ENCODE results near the gene BCL11B. TPM values are rescaled to one million over a fixed set of nuclear protein-coding genes. Genes with fewer than 3 reads are reported as not detected.

The BCL11B gene
- total and polyA plus RNA-seq, 2 experiments from 2014 or later, result 0.28 to 3.2 TPM

DNA sequence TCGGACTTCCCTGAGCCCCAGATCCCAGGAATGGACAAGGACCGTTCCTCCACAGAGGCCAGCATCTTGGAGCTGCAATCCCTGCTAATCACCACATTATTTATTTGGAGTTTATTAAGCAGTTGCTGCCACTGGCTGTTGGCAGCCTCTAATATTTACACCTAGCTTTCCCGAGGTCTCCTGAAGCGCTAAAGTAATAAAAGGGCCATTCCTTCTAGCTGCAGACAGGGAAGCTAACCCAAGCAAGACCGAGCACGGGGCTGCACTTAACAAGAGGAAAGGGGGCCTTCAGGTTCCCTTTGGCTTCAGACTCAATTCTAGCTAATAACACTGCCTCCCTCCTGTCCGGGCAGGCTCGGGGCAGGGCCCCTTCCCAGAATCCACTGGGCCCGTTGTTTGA is 63.7 kb downstream of the BCL11B start:
- H3K9me2 ChIP-seq (replicated peaks; ENCODE audit: insufficient read depth), result no peaks in the 10 kb centered on the region
- H3K79me2 ChIP-seq, result no peaks in the 10 kb centered on the region
- H4K20me1 ChIP-seq (ENCODE audit: insufficient read depth, poor library complexity, severe bottlenecking), result no peaks in the 10 kb centered on the region
- DNase-seq (ENCODE audit: low spot score), result no peak
- H3K36me3 ChIP-seq (replicated peaks; ENCODE audit: insufficient read depth, low read depth), result no peaks in the 10 kb centered on the region
- no peak overlapping the region for H3K4me2 ChIP-seq
- H3K9me3 ChIP-seq (ENCODE audit: low read depth), result no peaks in the 10 kb centered on the region
- no peak overlapping the region for H3K4me3 ChIP-seq
- TF ChIP-seq EZH2 (IDR thresholded peaks at IDR 0.05; ENCODE audit: borderline replicate concordance), result no peak
- TF ChIP-seq CTCF (IDR thresholded peaks at IDR 0.05; ENCODE audit: poor library complexity), result no peak
- TF ChIP-seq EZH2phosphoT487 (IDR thresholded peaks at IDR 0.05; ENCODE audit: low read depth, severe bottlenecking, unreplicated experiment), result no peak
- WGBS (ENCODE audit: low lambda C conversion rate, missing lambda C conversion rate), result 84% methylated on average over 9 of the region's 9 CpGs
- H3K27me3 ChIP-seq, result no peaks in the 10 kb centered on the region
- H2AFZ ChIP-seq, result no peak overlapping the region
- no peak overlapping the region for H3K27ac ChIP-seq
- H3K4me1 ChIP-seq (ENCODE audit: insufficient read depth), result no peaks in the 10 kb centered on the region

- H2AFZ ChIP-seq, result no peak overlapping the region
- H3K4me1 ChIP-seq (ENCODE audit: insufficient read depth), result no peaks in the 10 kb centered on the region
- no peak overlapping the region for H3K4me3 ChIP-seq
- no peak for TF ChIP-seq EZH2phosphoT487 (IDR thresholded peaks at IDR 0.05; ENCODE audit: low read depth, severe bottlenecking, unreplicated experiment)
- 57% methylated on average over 4 of the region's 4 CpGs for WGBS (ENCODE audit: low lambda C conversion rate, missing lambda C conversion rate)
- no peak overlapping the region for H3K4me2 ChIP-seq
- no peaks in the 10 kb centered on the region for H3K36me3 ChIP-seq (replicated peaks; ENCODE audit: insufficient read depth, low read depth)
- no peak overlapping the region for H3K27ac ChIP-seq
- no peak for DNase-seq (ENCODE audit: low spot score)
- H3K9me2 ChIP-seq (replicated peaks; ENCODE audit: insufficient read depth), result no peaks in the 10 kb centered on the region
- no peaks in the 10 kb centered on the region for H4K20me1 ChIP-seq (ENCODE audit: insufficient read depth, poor library complexity, severe bottlenecking)
- H3K79me2 ChIP-seq, result no peaks in the 10 kb centered on the region
- no peaks in the 10 kb centered on the region for H3K9me3 ChIP-seq (ENCODE audit: low read depth)
- no peaks in the 10 kb centered on the region for H3K27me3 ChIP-seq
Observed at GRCh38 chr14:99207456-99207855, 64.5 kb downstream of the BCL11B start.

- Histone ChIP-seq H3K36me3 (replicated peaks; ENCODE audit: insufficient read depth, low read depth) (no peaks in the 10 kb centered on the region), H3K4me2 (no peak overlapping the region), H4K20me1 (ENCODE audit: insufficient read depth, poor library complexity, severe bottlenecking) (no peaks in the 10 kb centered on the region), H3K9me2 (replicated peaks; ENCODE audit: insufficient read depth) (no peaks in the 10 kb centered on the region), H3K4me1 (ENCODE audit: insufficient read depth) (no peaks in the 10 kb centered on the region), H3K27ac (no peak overlapping the region), H3K79me2 (no peaks in the 10 kb centered on the region), H3K4me3 (no peak overlapping the region), H3K27me3 (no peaks in the 10 kb centered on the region), H2AFZ (no peak overlapping the region), H3K9me3 (ENCODE audit: low read depth) (no peaks in the 10 kb centered on the region)
- no peak for DNase-seq (ENCODE audit: low spot score)
- TF ChIP-seq CTCF (IDR thresholded peaks at IDR 0.05; ENCODE audit: poor library complexity) (no peak), EZH2 (IDR thresholded peaks at IDR 0.05; ENCODE audit: borderline replicate concordance) (no peak), EZH2phosphoT487 (IDR thresholded peaks at IDR 0.05; ENCODE audit: low read depth, severe bottlenecking, unreplicated experiment) (no peak)
- 93% methylated on average over 4 of the region's 4 CpGs for WGBS (ENCODE audit: low lambda C conversion rate, missing lambda C conversion rate)
Observed at GRCh38 chr14:99206090-99206489, 65.9 kb downstream of the BCL11B start.

GRCh38 chr14:99205086-99205688 is 66.8 kb downstream of the BCL11B start:
- H3K9me3 ChIP-seq (ENCODE audit: low read depth), result no peaks in the 10 kb centered on the region
- H3K4me3 ChIP-seq, result no peak overlapping the region
- no peaks in the 10 kb centered on the region for H3K79me2 ChIP-seq
- H2AFZ ChIP-seq, result no peak overlapping the region
- DNase-seq (ENCODE audit: low spot score), result no peak
- H3K4me2 ChIP-seq, result no peak overlapping the region
- WGBS (ENCODE audit: low lambda C conversion rate, missing lambda C conversion rate), result 93% methylated on average over 17 of the region's 17 CpGs
- H3K27ac ChIP-seq, result no peak overlapping the region
- no peaks in the 10 kb centered on the region for H3K4me1 ChIP-seq (ENCODE audit: insufficient read depth)
- TF ChIP-seq EZH2 (IDR thresholded peaks at IDR 0.05; ENCODE audit: borderline replicate concordance) (no peak), EZH2phosphoT487 (IDR thresholded peaks at IDR 0.05; ENCODE audit: low read depth, severe bottlenecking, unreplicated experiment) (no peak), CTCF (IDR thresholded peaks at IDR 0.05; ENCODE audit: poor library complexity) (no peak)
- no peaks in the 10 kb centered on the region for H3K9me2 ChIP-seq (replicated peaks; ENCODE audit: insufficient read depth)
- no peaks in the 10 kb centered on the region for H4K20me1 ChIP-seq (ENCODE audit: insufficient read depth, poor library complexity, severe bottlenecking)
- H3K27me3 ChIP-seq, result no peaks in the 10 kb centered on the region
- no peaks in the 10 kb centered on the region for H3K36me3 ChIP-seq (replicated peaks; ENCODE audit: insufficient read depth, low read depth)
